HepG2 (cell line): Measurements from ENCODE around the gene ADCK2. TPM values are rescaled to one million over a fixed set of nuclear protein-coding genes. Genes with fewer than 3 reads are reported as not detected.
A peak's percentile ranks its signal among the peaks of the same experiment; 100 is the strongest.

Experiments
- CREB1 ChIP-seq, 2 experiments: fragments of 450-650 bp in 1 of 2; IDR thresholded peaks; 2 replicates each; pipeline ENCODE4 v1.6.1; 2016 to 2017; ENCODE audit warnings: control low read depth in 1 of 2, mild to moderate bottlenecking in 1 of 2, missing compliant biosample characterization in 1 of 2, missing genetic modification characterization in 1 of 2
- HDAC2 ChIP-seq: sonication (generic); formaldehyde crosslinking; IDR thresholded peaks from 2 replicates; pipeline ENCODE4 v1.4.0; 2020; ENCODE audit warnings: missing genetic modification reagents
- KDM6A ChIP-seq: IDR thresholded peaks from 2 replicates; pipeline ENCODE4 v1.6.1; 2016; ENCODE audit warnings: low read depth
- MTF1 ChIP-seq: sonication (generic); formaldehyde crosslinking; IDR thresholded peaks from 2 replicates; pipeline ENCODE4 v1.5.0; 2020; ENCODE audit warnings: missing genetic modification reagents
- RORA ChIP-seq: sonication (generic); formaldehyde crosslinking; IDR thresholded peaks from 2 replicates; pipeline ENCODE4 v1.5.0; 2020; ENCODE audit warnings: mild to moderate bottlenecking, missing genetic modification reagents, moderate library complexity
- SOX5 ChIP-seq: IDR thresholded peaks from 2 replicates; pipeline ENCODE4 v1.6.1; 2016; ENCODE audit warnings: borderline replicate concordance
- ZC3H13 ChIP-seq: sonication (generic); formaldehyde crosslinking; IDR thresholded peaks from 2 replicates; pipeline ENCODE4 v1.8.1; 2023; ENCODE audit warnings: mild to moderate bottlenecking, missing genetic modification reagents, moderate library complexity
- ZNF317 ChIP-seq: sonication (generic); formaldehyde crosslinking; IDR thresholded peaks from 2 replicates; pipeline ENCODE4 v1.5.0; 2020; ENCODE audit warnings: mild to moderate bottlenecking, missing genetic modification reagents
- ZNF547 ChIP-seq: sonication (generic); formaldehyde crosslinking; IDR thresholded peaks from 2 replicates; pipeline ENCODE4 v1.5.1; 2020; ENCODE audit warnings: mild to moderate bottlenecking, missing genetic modification reagents
- polyA plus RNA-seq, 8 experiments: library from polyadenylated mRNA; depleted of rRNA in 3 of 8; stranded (reverse) in 7 of 8; unstranded in 1 of 8; fragments of >200 nt; fragmentation: Illumina TruSeq in 4 of 8; extraction: Trizol in 4 of 8; gene quantifications; 2 replicates each; pipeline versions ENCODE4 v1.2.1 to v1.2.3, GENCODE V29; 2011 to 2016; ENCODE audit warnings: low read depth in 4 of 8, missing spikeins in 1 of 8, mixed read lengths in 1 of 8; ENCODE audit not compliant: insufficient read depth in 1 of 8
- total RNA-seq, 5 experiments: library from RNA; depleted of rRNA; stranded (reverse); fragments of >200 nt; fragmentation: Illumina TruSeq; extraction: Trizol; gene quantifications; 2 replicates each; pipeline ENCODE4 v1.2.3, GENCODE V29; 2016; ENCODE audit warnings: low read depth in 1 of 5
- TF ChIP-seq, protein P1 (sequence below): sonication (generic); formaldehyde crosslinking; conservative IDR thresholded peaks from 2 replicates; pipeline ENCODE4 v1.5.0; 2020; ENCODE audit warnings: missing genetic modification reagents
- TF ChIP-seq, protein P2 (sequence below): sonication (generic); formaldehyde crosslinking; IDR thresholded peaks from 2 replicates; pipeline ENCODE4 v1.8.0; 2022; ENCODE audit warnings: mild to moderate bottlenecking, missing genetic modification reagents, borderline replicate concordance
- TF ChIP-seq, protein P3 (sequence below): sonication (generic); formaldehyde crosslinking; IDR thresholded peaks from 2 replicates; pipeline ENCODE4 v1.5.0; 2020; ENCODE audit warnings: missing genetic modification reagents
- TF ChIP-seq, protein P4 (sequence below): sonication (generic); formaldehyde crosslinking; IDR thresholded peaks from 2 replicates; pipeline ENCODE4 v1.4.0; 2020; ENCODE audit warnings: missing genetic modification reagents, low read depth, mild to moderate bottlenecking, borderline replicate concordance
- TF ChIP-seq, protein P5 (sequence below): sonication (generic); formaldehyde crosslinking; IDR thresholded peaks from 2 replicates; pipeline ENCODE4 v1.9.0; 2021; ENCODE audit warnings: missing genetic modification reagents, borderline replicate concordance
- TF ChIP-seq, protein P6 (sequence below): sonication (generic); formaldehyde crosslinking; IDR thresholded peaks from 2 replicates; pipeline ENCODE4 v1.5.0; 2020; ENCODE audit warnings: missing genetic modification reagents, mild to moderate bottlenecking, borderline replicate concordance
- TF ChIP-seq, protein P7 (sequence below): sonication (generic); formaldehyde crosslinking; IDR thresholded peaks from 2 replicates; pipeline ENCODE4 v1.5.0; 2020; ENCODE audit warnings: missing genetic modification reagents

Gene ADCK2
- total and polyA plus RNA-seq, 2 of the 13 experiments (the other 11 are each of a cell fraction or from before 2014, with no cell fraction given) = 8.6 to 18.8 TPM

DNA sequence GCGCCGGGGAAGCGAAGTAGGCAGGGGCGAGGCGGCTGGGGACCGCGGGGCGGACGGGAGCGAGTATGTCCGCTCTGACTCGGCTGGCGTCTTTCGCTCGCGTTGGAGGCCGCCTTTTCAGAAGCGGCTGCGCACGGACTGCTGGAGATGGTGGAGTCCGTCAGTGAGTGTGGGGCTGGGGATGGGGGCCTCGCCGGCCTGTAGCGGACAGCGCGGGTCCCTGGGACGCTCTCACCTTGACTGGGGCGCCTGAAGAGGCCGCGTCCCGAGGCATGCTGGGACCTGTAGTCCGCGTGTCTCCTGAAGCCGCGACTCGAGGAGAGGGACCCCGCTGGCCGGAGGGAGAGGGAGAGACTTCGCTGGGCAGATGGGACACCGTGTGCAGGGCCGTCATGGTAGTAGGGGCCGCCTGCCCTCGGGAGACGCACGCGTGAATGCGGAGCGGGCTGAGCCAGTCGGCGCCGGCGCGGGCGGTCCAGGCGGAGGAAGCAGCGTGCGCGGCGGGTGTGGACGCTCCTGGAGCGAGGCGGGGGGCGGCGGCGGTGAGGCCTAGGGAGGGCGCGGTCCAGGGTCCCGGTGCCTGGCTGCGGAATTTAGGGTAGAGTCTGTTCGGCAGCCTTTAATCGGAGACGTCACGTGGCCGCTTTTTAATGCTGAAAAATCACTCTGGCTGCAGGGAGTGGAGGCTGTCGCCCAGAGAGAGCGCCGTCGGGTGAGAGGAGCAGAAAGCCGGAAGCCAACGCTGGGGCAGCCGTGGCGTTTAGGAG lies 24.1 kb downstream of the ADCK2 start, which contains the start of gene NDUFB2 (continued):
- TF ChIP-seq, protein P1, sequence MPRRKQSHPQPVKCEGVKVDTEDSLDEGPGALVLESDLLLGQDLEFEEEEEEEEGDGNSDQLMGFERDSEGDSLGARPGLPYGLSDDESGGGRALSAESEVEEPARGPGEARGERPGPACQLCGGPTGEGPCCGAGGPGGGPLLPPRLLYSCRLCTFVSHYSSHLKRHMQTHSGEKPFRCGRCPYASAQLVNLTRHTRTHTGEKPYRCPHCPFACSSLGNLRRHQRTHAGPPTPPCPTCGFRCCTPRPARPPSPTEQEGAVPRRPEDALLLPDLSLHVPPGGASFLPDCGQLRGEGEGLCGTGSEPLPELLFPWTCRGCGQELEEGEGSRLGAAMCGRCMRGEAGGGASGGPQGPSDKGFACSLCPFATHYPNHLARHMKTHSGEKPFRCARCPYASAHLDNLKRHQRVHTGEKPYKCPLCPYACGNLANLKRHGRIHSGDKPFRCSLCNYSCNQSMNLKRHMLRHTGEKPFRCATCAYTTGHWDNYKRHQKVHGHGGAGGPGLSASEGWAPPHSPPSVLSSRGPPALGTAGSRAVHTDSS = no peak
- TF ChIP-seq HDAC2 (no peak; the same call in none of the 2 replicates), MTF1 (CRISPR knock-in tag) (no peak; the same call in 1 of the 2 replicates), CREB1 (IDR thresholded peaks at IDR 0.05) (no peak), CREB1 (CRISPR knock-in tag; IDR thresholded peaks at IDR 0.05) (peak; percentile 75), RORA (CRISPR knock-in tag) (no peak), ZC3H13 (CRISPR knock-in tag) (peak; percentile 86; the same call in 1 of the 2 replicates), ZNF317 (no peak; the same call in 1 of the 2 replicates), ZNF547 (CRISPR knock-in tag) (peak; percentile 25; the same call in 1 of the 2 replicates), KDM6A (CRISPR knock-in tag) (no peak), SOX5 (CRISPR knock-in tag) (peak; percentile 12; the same call in 1 of the 2 replicates)
- TF ChIP-seq, protein P2, sequence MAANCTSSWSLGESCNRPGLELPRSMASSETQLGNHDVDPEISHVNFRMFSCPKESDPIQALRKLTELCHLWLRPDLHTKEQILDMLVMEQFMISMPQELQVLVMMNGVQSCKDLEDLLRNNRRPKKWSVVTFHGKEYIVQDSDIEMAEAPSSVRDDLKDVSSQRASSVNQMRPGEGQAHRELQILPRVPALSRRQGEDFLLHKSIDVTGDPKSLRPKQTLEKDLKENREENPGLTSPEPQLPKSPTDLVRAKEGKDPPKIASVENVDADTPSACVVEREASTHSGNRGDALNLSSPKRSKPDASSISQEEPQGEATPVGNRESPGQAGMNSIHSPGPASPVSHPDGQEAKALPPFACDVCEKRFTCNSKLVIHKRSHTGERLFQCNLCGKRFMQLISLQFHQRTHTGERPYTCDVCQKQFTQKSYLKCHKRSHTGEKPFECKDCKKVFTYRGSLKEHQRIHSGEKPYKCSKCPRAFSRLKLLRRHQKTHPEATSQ = peak; percentile 85; the same call in 1 of the 2 replicates
- TF ChIP-seq, protein P3, sequence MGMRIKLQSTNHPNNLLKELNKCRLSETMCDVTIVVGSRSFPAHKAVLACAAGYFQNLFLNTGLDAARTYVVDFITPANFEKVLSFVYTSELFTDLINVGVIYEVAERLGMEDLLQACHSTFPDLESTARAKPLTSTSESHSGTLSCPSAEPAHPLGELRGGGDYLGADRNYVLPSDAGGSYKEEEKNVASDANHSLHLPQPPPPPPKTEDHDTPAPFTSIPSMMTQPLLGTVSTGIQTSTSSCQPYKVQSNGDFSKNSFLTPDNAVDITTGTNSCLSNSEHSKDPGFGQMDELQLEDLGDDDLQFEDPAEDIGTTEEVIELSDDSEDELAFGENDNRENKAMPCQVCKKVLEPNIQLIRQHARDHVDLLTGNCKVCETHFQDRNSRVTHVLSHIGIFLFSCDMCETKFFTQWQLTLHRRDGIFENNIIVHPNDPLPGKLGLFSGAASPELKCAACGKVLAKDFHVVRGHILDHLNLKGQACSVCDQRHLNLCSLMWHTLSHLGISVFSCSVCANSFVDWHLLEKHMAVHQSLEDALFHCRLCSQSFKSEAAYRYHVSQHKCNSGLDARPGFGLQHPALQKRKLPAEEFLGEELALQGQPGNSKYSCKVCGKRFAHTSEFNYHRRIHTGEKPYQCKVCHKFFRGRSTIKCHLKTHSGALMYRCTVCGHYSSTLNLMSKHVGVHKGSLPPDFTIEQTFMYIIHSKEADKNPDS = no peak; the same call in 1 of the 2 replicates
- TF ChIP-seq, protein P4, sequence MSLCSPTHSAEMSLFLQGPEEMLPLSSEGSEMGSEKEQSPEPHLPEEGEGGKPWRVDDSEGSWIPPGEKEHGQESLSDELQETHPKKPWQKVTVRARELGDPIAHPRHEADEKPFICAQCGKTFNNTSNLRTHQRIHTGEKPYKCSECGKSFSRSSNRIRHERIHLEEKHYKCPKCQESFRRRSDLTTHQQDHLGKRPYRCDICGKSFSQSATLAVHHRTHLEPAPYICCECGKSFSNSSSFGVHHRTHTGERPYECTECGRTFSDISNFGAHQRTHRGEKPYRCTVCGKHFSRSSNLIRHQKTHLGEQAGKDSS (CRISPR knock-in tag) = no peak
- TF ChIP-seq, protein P5, sequence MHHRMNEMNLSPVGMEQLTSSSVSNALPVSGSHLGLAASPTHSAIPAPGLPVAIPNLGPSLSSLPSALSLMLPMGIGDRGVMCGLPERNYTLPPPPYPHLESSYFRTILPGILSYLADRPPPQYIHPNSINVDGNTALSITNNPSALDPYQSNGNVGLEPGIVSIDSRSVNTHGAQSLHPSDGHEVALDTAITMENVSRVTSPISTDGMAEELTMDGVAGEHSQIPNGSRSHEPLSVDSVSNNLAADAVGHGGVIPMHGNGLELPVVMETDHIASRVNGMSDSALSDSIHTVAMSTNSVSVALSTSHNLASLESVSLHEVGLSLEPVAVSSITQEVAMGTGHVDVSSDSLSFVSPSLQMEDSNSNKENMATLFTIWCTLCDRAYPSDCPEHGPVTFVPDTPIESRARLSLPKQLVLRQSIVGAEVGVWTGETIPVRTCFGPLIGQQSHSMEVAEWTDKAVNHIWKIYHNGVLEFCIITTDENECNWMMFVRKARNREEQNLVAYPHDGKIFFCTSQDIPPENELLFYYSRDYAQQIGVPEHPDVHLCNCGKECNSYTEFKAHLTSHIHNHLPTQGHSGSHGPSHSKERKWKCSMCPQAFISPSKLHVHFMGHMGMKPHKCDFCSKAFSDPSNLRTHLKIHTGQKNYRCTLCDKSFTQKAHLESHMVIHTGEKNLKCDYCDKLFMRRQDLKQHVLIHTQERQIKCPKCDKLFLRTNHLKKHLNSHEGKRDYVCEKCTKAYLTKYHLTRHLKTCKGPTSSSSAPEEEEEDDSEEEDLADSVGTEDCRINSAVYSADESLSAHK = 0 out of 2 replicates have a peak, but pooled peaks have one; percentile 29
- TF ChIP-seq, protein P6, sequence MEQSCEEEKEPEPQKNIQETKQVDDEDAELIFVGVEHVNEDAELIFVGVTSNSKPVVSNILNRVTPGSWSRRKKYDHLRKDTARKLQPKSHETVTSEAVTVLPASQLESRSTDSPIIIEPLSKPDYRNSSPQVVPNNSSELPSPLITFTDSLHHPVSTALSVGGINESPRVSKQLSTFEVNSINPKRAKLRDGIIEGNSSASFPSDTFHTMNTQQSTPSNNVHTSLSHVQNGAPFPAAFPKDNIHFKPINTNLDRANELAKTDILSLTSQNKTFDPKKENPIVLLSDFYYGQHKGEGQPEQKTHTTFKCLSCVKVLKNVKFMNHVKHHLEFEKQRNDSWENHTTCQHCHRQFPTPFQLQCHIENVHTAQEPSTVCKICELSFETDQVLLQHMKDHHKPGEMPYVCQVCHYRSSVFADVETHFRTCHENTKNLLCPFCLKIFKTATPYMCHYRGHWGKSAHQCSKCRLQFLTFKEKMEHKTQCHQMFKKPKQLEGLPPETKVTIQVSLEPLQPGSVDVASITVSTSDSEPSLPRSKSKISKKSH = no peak
- TF ChIP-seq, protein P7, sequence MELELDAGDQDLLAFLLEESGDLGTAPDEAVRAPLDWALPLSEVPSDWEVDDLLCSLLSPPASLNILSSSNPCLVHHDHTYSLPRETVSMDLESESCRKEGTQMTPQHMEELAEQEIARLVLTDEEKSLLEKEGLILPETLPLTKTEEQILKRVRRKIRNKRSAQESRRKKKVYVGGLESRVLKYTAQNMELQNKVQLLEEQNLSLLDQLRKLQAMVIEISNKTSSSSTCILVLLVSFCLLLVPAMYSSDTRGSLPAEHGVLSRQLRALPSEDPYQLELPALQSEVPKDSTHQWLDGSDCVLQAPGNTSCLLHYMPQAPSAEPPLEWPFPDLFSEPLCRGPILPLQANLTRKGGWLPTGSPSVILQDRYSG (CRISPR knock-in tag) = no peak; the same call in 1 of the 2 replicates
